Fibroblast of lung (primary cell): ENCODE data around the gene NFATC2IP. TPM values are rescaled to one million over a fixed set of nuclear protein-coding genes. Genes with fewer than 3 reads are reported as not detected.
"Not testable (repeated sequence)": the region's sequence is repeated elsewhere in the genome, so short reads cannot be mapped to it uniquely, and the experiment has no call there.

ENCODE experiments used
- DNase-seq, 2 donors: peaks; one replicate each; pipeline versions ENCODE4 v3.0.0 to v3.0.0-alpha.2; 2010; ENCODE audit warnings: low read depth in 2 of 2
- H2AFZ ChIP-seq: 2 replicates; pipeline ENCODE4 v1.5.1; 2012; ENCODE audit warnings: low read length, control low read depth, inconsistent platforms
- H3K27ac ChIP-seq: 2 replicates; pipeline ENCODE4 v1.5.1; 2011; ENCODE audit warnings: low read length, control low read depth; ENCODE audit not compliant: insufficient read depth
- H3K27me3 ChIP-seq: 2 replicates; pipeline ENCODE4 v1.5.1; 2011; ENCODE audit warnings: mild to moderate bottlenecking, low read length; ENCODE audit not compliant: control insufficient read depth, insufficient read depth
- H3K36me3 ChIP-seq: 2 replicates; pipeline ENCODE4 v1.5.1; 2011; ENCODE audit warnings: low read length; ENCODE audit not compliant: control insufficient read depth, insufficient read depth
- H3K4me1 ChIP-seq: 2 replicates; pipeline ENCODE4 v1.5.1; 2011; ENCODE audit warnings: low read length; ENCODE audit not compliant: control insufficient read depth, insufficient read depth; ENCODE audit errors: extremely low read depth
- H3K4me2 ChIP-seq: 2 replicates; pipeline ENCODE4 v1.5.1; 2011; ENCODE audit warnings: low read length, control low read depth; ENCODE audit not compliant: insufficient read depth; ENCODE audit errors: extremely low read depth
- H3K4me3 ChIP-seq, 4 experiments: fragments of 200-600 bp in 1 of 4; sonication (generic) in 1 of 4; replicated peaks in 1 of 4; 2 replicates each; pipeline ENCODE4 v1.5.1; 2011 to 2016; ENCODE audit warnings: low read length in 4 of 4, low read depth in 3 of 4, mild to moderate bottlenecking in 3 of 4, control low read depth in 2 of 4, inconsistent platforms in 1 of 4, mixed read lengths in 1 of 4; ENCODE audit not compliant: insufficient read depth in 1 of 4; ENCODE audit errors: control extremely low read depth in 1 of 4
- H3K79me2 ChIP-seq: 2 replicates; pipeline ENCODE4 v1.5.1; 2012; ENCODE audit warnings: mild to moderate bottlenecking, low read length, inconsistent platforms; ENCODE audit not compliant: control insufficient read depth, insufficient read depth
- H3K9ac ChIP-seq: 2 replicates; pipeline ENCODE4 v1.5.1; 2011; ENCODE audit warnings: mild to moderate bottlenecking, low read length, control low read depth; ENCODE audit not compliant: insufficient read depth
- H3K9me3 ChIP-seq: 2 replicates; pipeline ENCODE4 v1.5.1; 2012; ENCODE audit warnings: low read depth, low read length; ENCODE audit not compliant: control insufficient read depth, insufficient read depth
- H4K20me1 ChIP-seq: 2 replicates; pipeline ENCODE4 v1.5.1; 2011; ENCODE audit warnings: low read length; ENCODE audit not compliant: control insufficient read depth, insufficient read depth; ENCODE audit errors: extremely low read depth
- CTCF ChIP-seq, 2 donors: IDR thresholded peaks in 1 of 2; conservative IDR thresholded peaks in 1 of 2; 1 replicate in 1 of 2; 2 replicates in 1 of 2; pipeline ENCODE4 v1.5.1; 2011 to 2012; ENCODE audit warnings: low read length in 2 of 2, control low read depth in 1 of 2, inconsistent platforms in 1 of 2, low read depth in 1 of 2, mild to moderate bottlenecking in 1 of 2
- EZH2 ChIP-seq: IDR thresholded peaks from 2 replicates; pipeline ENCODE4 v1.5.1; 2012; ENCODE audit warnings: low read length, control low read depth, mild to moderate bottlenecking; ENCODE audit errors: missing control alignments
- polyA plus RNA-seq, 2 donors: library from polyadenylated mRNA; depleted of rRNA in 1 of 2; stranded (reverse) in 1 of 2; unstranded in 1 of 2; fragments of >200 nt; gene quantifications; 2 replicates each; pipeline ENCODE4 v1.2.1, GENCODE V29; 2011 to 2012; ENCODE audit warnings: missing spikeins in 1 of 2
- total RNA-seq: library from RNA; depleted of rRNA; stranded (reverse); fragments of >200 nt; gene quantifications from 2 replicates; pipeline ENCODE4 v1.2.1, GENCODE V29; 2014

The NFATC2IP gene
- total and polyA plus RNA-seq, 2 donors (not counting 1 experiment from before 2014, with no cell fraction given) = 16.0 to 25.6 TPM

GRCh38 chr16:28977703-28978662 is 27.2 kb downstream of the NFATC2IP start:
- no peak for DNase-seq
- no peaks in the 10 kb centered on the region for H4K20me1 ChIP-seq
- no peak overlapping the region for H3K27ac ChIP-seq
- H3K79me2 ChIP-seq = peaks cover 25% of the 10 kb centered on the region
- H3K27me3 ChIP-seq = no peaks in the 10 kb centered on the region
- H3K9me3 ChIP-seq = no peaks in the 10 kb centered on the region
- H3K9ac ChIP-seq = no peak overlapping the region
- no peak overlapping the region for H2AFZ ChIP-seq
- TF ChIP-seq EZH2 (no peak), CTCF (conservative IDR thresholded peaks at IDR 0.05 in 1 of 2, IDR thresholded peaks at IDR 0.05 in 1 of 2; ENCODE audit: low read depth in 1 of 2, low read length in 2 of 2) (peak in 1 of 2 donors; percentile 35)
- H3K36me3 ChIP-seq = peaks cover 19% of the 10 kb centered on the region
- H3K4me1 ChIP-seq = peaks cover 2% of the 10 kb centered on the region
- no peak overlapping the region for H3K4me3 ChIP-seq
- H3K4me2 ChIP-seq = no peak overlapping the region

DNA sequence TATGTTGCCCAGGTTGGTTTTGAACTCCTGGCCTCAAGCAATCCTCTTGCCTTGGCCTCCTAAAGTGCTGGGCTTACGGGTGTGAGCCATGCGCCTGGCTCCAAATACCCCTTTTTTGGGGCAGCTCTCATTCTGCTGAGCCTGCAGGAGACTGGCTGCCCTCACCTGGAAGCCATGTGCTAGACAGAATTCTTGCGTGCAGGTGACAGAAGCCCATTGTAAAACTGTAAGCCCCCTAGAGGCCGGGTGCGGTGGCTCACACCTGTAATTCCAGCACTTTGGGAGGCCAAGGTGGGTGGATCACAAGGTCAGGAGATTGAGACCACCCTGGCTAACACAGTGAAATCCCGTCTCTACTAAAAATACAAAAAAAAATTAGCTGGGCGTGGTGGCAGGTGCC is 29.6 kb downstream of the NFATC2IP start:
- H3K9me3 ChIP-seq, H3K9ac ChIP-seq, H4K20me1 ChIP-seq, H3K4me1 ChIP-seq, H3K4me3 ChIP-seq, H3K27ac ChIP-seq, H2AFZ ChIP-seq, H3K27me3 ChIP-seq, H3K4me2 ChIP-seq, DNase-seq: not testable (repeated sequence)
- Histone ChIP-seq H3K79me2 (peaks cover 18% of the 10 kb centered on the region), H3K36me3 (peaks cover 19% of the 10 kb centered on the region)

GRCh38 chr16:28980929-28981328 is 30.2 kb downstream of the NFATC2IP start:
- Histone ChIP-seq H3K9ac (no peak overlapping the region), H3K4me3 (no peak overlapping the region), H3K27me3 (no peaks in the 10 kb centered on the region), H3K36me3 (peaks cover 22% of the 10 kb centered on the region), H3K79me2 (peaks cover 12% of the 10 kb centered on the region), H3K4me2 (no peak overlapping the region), H3K9me3 (no peaks in the 10 kb centered on the region), H2AFZ (no peak overlapping the region), H3K4me1 (no peaks in the 10 kb centered on the region), H4K20me1 (no peaks in the 10 kb centered on the region), H3K27ac (no peak overlapping the region)
- TF ChIP-seq CTCF (conservative IDR thresholded peaks at IDR 0.05 in 1 of 2, IDR thresholded peaks at IDR 0.05 in 1 of 2; ENCODE audit: low read depth in 1 of 2, low read length in 2 of 2) = no peak
- DNase-seq = no peak
